ENCODE data around the gene TBCCD1. TPM values are rescaled to one million over a fixed set of nuclear protein-coding genes. Genes with fewer than 3 reads are reported as not detected.

The TBCCD1 gene
- total RNA-seq, 1 experiment from 2014 or later = 14.5 TPM

DNA sequence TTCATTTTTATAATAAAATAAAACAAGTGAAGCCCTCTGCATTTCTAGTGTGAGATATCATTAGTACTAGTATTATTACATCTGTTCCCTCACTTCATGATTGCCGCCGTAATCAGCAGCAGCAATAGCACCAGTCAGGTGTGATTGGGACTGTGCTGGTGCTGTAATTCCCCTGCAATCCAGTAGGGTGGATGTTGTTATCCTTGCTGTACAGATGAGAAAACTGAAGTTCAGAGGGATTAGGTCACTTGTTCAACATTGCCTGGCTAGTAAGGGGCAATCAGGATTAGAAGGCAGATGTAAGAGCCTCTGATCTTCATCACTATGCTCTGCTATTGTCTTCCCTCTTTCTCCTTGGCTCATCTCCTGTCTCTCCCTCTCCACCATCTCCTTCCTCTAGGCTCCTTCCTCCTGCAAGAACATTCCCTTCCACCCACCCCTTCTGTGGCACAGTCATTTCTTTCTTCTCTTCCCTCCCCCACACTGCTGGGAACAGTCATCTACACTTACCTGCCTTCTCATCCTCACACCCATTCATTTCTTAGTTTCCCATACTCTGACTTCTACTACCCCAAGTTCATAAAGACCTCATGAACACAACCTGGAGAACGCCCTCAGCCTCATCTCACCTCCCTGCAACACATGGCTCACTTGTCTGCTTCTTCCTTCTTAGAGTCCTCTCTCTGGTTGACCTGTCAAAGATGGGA is 52.7 kb downstream of the TBCCD1 start:
- BruUV-seq (replicated peaks) = no TSS peak
- CTCF ChIA-PET = no interaction called here

GRCh38 chr3:186513386-186513785 is 53.8 kb downstream of the TBCCD1 start:
- CTCF ChIA-PET = no interaction called here
- intact Hi-C loops (cut with micrococcal nuclease; ENCODE audit: unreplicated experiment) = no loop called here

More for the DNA sequence above, 52.7 kb downstream of the TBCCD1 start:
- in situ Hi-C loops (cut with HindIII; ENCODE audit: low pct_unique_long_range_greater_than_20kb, low sequenced_read_pairs) (no loop called here), intact Hi-C loops (cut with micrococcal nuclease; ENCODE audit: unreplicated experiment) (no loop called here)
- no peaks in the 10 kb centered on the region for H3K4me1 ChIP-seq (ENCODE audit: control insufficient read depth, insufficient read depth, low read length)
- no peak for TF ChIP-seq REST (IDR thresholded peaks at IDR 0.05; ENCODE audit: insufficient read depth in 1 of 2, low read depth in 2 of 2, low read length in 1 of 2)
- TF ChIP-seq SIN3A (IDR thresholded peaks at IDR 0.05; ENCODE audit: borderline replicate concordance, insufficient read depth, low read depth, low read length) = no peak
- no peak for TF ChIP-seq POLR2AphosphoS5 (IDR thresholded peaks at IDR 0.05; ENCODE audit: low read depth, low read length)
- TF ChIP-seq CTCF (IDR thresholded peaks at IDR 0.05) = peak; percentile 67
- no peak overlapping the region for H3K27ac ChIP-seq (ENCODE audit: low read length)
- no peak for DNase-seq (ENCODE audit: low read depth, low spot score)
- H3K27me3 ChIP-seq (ENCODE audit: control insufficient read depth, insufficient read depth, low read length) = peaks cover 47% of the 10 kb centered on the region
- no peaks in the 10 kb centered on the region for H3K36me3 ChIP-seq (ENCODE audit: control insufficient read depth, insufficient read depth, low read length)
- H3K4me3 ChIP-seq (ENCODE audit: low read depth in 2 of 2, low read length in 2 of 2) = no peak overlapping the region
- 0 out of 2 replicates have a peak, but pooled peaks have one; percentile 55 for ATAC-seq
- POLR2A ChIA-PET = no interaction called here
- H3K9me3 ChIP-seq (ENCODE audit: control insufficient read depth, insufficient read depth, low read depth, low read length) = no peaks in the 10 kb centered on the region

More at GRCh38 chr3:186513386-186513785, 53.8 kb downstream of the TBCCD1 start:
- BruUV-seq (replicated peaks) = no TSS peak
- Histone ChIP-seq H3K36me3 (ENCODE audit: control insufficient read depth, insufficient read depth, low read length) (no peaks in the 10 kb centered on the region), H3K27me3 (ENCODE audit: control insufficient read depth, insufficient read depth, low read length) (peaks cover 45% of the 10 kb centered on the region), H3K4me3 (ENCODE audit: low read depth in 2 of 2, low read length in 2 of 2) (no peak overlapping the region), H3K27ac (ENCODE audit: low read length) (no peak overlapping the region), H3K9me3 (ENCODE audit: control insufficient read depth, insufficient read depth, low read depth, low read length) (no peaks in the 10 kb centered on the region), H3K4me1 (ENCODE audit: control insufficient read depth, insufficient read depth, low read length) (no peaks in the 10 kb centered on the region)
- POLR2A ChIA-PET = no interaction called here
- in situ Hi-C loops (cut with HindIII; ENCODE audit: low pct_unique_long_range_greater_than_20kb, low sequenced_read_pairs) = no loop called here
- ATAC-seq (no peak), DNase-seq (ENCODE audit: low read depth, low spot score) (no peak)
- TF ChIP-seq POLR2AphosphoS5 (IDR thresholded peaks at IDR 0.05; ENCODE audit: low read depth, low read length) (no peak), CTCF (IDR thresholded peaks at IDR 0.05) (no peak), REST (IDR thresholded peaks at IDR 0.05; ENCODE audit: insufficient read depth in 1 of 2, low read depth in 2 of 2, low read length in 1 of 2) (no peak), TCF7L2 (IDR thresholded peaks at IDR 0.05; ENCODE audit: low read depth, low read length) (no peak), SIN3A (IDR thresholded peaks at IDR 0.05; ENCODE audit: borderline replicate concordance, insufficient read depth, low read depth, low read length) (no peak)

All from Panc1 (cell line).